ENCODE data around the gene CLINT1.

CLINT1 gene

DNA sequence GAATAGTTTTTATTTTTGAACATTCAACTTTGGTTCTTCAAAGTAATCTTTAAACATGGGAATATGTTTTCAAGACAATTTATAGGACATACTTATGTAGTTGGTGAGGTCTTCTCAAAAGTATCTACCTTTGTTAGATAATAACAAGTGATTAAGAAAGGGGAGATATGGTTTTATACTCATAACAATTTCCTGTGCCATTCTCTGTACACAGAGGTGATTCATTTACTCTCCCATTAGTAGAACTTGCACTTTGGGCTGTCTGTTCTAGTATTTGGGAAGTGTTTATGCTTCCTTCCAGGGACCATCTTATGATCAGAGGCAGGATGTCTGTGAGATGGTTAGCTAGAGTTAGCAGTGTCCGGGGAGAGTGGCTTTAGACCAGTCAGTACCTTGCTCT lies 100.2 kb downstream of the CLINT1 start:
- no peak for DNase-seq (ENCODE audit: low read depth)

DNA sequence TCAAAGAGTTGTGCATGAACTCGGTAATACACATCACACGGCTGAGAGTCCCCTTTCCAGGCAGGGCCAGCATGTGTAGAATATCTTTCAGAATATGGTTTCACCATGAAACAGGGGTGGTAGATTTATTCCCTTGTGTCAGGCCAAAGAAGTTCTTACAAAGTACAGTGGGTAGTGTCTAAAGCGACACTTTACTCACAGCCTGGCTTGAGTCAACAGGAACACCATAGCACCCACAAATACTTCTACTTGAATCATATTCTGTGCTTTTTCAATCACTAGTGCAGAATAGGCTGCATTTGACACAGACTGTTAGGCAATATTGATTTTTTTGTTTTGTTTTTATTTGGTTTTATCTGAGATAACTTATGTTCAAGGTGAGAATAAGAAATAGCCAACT lies 102.8 kb downstream of the CLINT1 start:
- DNase-seq (ENCODE audit: low read depth): no peak

- no peak for DNase-seq (ENCODE audit: low read depth)
Observed at GRCh38 chr5:157750320-157750719, 108.6 kb downstream of the CLINT1 start.

- no peak for DNase-seq (ENCODE audit: low read depth)
Observed at GRCh38 chr5:157749462-157749799, 109.5 kb downstream of the CLINT1 start.

DNA sequence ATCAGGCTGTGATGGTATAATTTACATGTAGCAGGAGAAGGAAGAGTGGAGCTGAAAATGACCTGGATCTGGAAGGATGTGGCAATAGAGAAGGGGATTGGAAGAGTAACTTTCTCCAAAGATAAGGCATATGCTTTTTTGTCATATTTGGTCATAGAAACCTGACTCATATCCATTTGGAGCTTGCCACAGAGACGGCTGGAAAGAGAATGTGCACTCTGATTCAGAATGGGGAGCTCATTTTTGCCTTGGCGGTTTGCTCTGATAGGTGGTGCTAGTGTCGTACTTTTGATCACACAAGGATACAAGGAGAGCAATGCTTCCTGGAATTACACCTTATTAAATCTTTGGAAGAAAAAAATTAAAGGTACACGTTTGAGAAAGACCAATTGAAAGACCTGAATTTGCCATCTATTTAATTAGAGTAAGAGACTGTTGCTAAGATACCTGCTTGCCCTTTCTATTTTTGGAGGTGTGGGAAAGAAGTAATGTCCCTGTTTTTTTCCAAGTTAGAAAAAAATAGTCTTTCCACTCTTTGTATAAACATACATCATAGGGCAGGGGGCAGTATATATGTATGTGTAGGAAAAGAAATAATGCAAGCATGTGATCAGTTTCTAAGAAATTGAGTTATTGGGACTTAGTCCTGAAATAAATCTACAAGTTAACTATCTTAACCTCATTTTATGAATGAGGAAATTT lies 110.0 kb downstream of the CLINT1 start:
- no peak for DNase-seq (ENCODE audit: low read depth)

DNA sequence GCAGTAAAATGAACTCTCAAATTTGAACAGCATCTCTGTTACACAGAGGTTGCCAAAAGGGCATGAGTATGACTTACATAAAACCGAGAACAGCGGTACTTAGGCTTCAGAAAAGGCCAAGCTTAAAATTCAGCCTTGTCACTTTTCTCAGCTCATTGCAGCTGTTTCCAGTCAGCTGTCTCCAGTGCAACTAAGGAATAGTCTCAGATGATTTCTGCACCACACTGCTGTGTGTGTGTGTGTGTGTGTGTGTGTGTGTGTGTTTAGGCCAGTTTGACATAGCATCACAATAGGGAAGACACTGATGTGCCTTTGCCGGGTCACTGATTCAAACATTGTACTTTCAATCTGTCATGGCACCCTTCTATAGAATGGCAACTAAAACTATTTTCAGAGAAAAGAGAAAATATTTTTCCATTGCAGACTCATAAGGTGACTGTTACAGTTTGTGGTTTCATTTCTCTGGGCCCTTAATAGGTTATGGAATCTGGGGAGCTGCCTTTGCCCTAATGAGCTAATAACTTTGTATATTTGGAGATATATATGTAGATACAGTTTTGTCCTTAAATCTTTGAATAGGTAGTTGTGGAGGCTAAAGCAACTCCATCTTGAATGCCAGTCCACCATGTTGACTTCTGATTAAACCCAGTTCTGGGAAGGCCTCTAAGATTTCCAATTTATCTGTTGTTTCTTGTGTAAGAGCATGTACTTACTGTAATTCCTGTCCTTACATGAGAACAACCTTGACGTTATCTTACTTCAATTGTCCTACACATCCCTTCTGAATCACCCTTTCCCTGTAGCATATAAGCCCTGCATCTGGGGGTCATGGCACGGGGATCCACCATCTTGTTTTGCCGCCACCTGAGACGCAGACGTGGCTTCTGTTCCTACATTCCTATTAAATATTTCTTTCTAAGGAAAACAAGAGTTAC lies 110.9 kb downstream of the CLINT1 start:
- DNase-seq (ENCODE audit: low read depth): no peak

GRCh38 chr5:157747173-157747740 lies 111.7 kb downstream of the CLINT1 start:
- DNase-seq (ENCODE audit: low read depth): no peak

DNA sequence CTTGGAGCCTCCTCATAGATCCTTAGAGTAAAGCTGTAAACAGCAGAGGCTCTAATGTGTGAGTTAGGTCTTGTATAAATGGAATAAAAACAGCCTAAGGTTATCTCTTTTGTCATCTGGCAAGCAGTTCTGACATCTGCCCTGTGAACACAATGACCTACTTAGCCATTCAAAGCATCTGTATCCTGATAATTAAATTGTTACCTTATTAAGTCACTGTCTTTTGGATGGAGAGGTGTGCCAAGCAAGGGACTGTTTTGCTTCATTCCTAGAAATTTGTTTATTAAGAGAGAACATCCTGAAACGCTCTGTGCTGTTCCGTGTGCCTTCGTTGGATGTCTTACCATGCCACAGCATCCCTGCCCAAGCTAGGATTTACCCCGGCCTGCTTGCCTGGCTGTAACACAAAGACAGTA lies 113.9 kb downstream of the CLINT1 start:
- no peak for DNase-seq (ENCODE audit: low read depth)

- peak; percentile 31 for DNase-seq (ENCODE audit: low read depth)
Observed at GRCh38 chr5:157744051-157745011, 114.6 kb downstream of the CLINT1 start.

- peak; percentile 94 for DNase-seq (ENCODE audit: low read depth)
Observed at GRCh38 chr5:157743163-157744050, 115.5 kb downstream of the CLINT1 start, which contains the start of gene LSM11. TSS of gene LSM11 (plus strand) at chr5:157743712. CDS start at chr5:157743751, 39 bp downstream.

DNA sequence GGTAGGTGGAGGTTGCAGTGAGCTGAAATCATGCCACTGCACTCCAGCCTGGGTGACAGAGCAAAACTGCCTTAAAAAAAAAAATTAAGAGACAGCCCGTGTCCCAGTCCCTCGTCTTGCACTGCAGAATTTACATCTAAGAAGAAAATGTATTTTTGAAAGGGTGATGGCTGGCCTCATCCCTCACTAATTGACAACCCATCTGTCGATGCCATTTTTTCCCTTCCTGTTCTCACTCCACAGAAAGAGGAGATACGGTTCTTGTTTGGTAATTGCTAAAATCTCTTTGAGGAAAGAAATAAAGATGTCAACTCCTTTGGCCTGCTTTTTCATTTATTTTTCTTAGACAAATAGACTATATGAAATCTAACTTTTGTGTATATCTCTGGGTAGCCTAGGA lies 117.8 kb downstream of the CLINT1 start:
- DNase-seq (ENCODE audit: low read depth): no peak

DNA sequence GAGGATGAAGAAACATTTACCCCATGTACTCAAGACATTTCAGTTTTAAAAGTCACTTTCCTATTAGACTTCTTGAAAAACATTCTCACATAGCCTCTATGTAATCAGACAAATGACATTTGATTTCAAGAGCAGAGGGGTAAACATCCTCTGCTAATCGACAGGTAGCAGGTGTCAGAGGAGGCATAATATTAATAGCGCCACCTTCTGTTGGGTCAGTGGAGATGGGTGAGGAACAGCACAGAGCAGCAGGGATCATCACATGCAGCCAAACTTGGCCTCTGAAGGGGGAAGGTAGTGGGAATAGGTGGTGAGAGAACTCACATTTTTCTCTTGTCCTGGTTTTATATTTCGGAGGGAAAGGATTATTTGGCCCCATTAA lies 118.7 kb downstream of the CLINT1 start:
- no peak for DNase-seq (ENCODE audit: low read depth)

DNA sequence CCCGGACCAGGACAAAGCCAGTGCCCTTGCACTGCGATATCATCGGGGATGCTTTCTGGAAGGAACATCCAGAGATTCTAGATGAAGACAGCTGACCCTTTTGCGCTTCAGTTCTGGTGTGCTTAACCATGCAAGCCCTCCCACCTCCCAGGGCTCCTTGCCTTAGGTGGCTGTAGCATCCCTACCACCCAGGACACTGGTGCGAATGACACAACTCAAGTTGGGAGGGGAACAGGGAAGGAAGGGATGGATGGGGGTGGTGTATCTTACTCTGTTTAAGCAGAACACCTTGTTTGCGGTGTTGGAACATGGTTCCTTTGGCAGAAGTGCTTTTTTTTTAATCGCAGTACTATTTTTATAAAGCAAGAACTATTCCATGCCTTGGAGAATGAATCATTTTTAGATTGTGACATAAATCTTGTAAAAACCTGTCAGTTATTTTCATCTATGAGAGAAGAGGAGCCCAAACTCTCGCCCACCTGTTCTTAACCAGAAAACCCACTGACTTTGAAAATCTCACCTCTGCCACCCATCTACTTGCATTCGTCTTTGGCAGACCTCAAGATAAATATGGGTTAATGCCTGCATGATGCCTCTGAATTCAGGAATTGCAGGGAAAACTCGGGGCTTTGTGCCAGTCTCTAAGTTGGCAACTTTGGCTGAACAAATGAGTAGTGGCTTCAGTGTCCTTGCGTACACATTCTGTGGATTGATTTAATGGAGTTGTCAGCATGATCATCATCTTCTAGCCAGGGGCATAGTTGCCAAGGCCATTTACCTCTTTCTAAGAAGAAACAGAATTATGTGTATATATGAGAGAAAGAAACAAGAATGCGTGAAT lies 119.3 kb downstream of the CLINT1 start:
- DNase-seq (ENCODE audit: low read depth): no peak

DNA sequence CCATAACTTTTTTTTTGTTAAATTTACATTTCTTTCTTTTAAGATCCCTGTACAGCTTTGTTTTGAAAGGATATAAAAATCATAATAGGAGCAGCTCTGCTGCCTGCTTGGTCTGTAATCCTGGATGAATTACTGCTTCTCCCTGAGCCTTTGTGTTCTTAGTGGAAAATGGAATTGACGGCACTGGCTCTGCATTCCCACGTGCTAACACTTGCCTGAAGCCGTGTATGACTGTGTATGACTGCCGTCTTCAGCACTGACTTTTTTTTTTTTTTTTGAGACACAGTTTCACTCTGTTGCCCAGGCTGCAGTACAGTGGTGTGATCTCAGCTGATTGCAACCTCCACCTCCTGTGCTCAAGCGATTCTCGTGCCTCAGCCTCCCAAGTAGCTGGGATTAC lies 123.0 kb downstream of the CLINT1 start:
- DNase-seq (ENCODE audit: low read depth): no peak

Measured in activated T-cell treated with anti-CD3 and anti-CD28 coated beads for 48 hours (primary cell).